ENCODE results near the gene SKI. TPM values are rescaled to one million over a fixed set of nuclear protein-coding genes. Genes with fewer than 3 reads are reported as not detected.

SKI gene
- total and polyA plus RNA-seq, 10 of the 15 experiments (the other 5 are each of a cell fraction or from before 2014, with no cell fraction given) = 0.03 to 14.9 (median 0.96) TPM

DNA sequence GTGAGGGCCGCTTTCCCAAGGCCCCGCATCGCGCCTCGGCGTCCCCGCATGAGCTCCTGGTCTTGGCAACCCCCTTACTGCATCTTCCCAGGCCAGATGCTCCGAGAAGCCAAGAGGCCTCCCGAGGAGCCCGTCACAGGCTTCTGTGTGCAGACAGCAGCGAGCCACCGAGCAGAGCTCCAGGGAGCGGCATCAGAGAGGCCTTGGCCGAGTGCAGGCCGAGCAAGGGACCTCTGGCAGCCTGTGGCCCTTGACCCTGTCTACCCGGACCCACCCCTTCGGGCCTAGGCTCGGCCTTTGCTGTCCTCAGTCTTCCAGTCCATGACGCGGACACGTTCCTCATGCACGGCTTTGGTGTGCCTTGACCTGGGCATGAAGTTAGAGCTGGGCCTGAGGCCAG, 99.7 kb downstream of the SKI start:
- Histone ChIP-seq H3K27me3 (replicated peaks in 1 of 2; ENCODE audit: control insufficient read depth in 2 of 2, insufficient read depth in 2 of 2, low read length in 1 of 2) (no peaks in the 10 kb centered on the region), H3K9me3 (replicated peaks; ENCODE audit: control insufficient read depth, insufficient read depth, low read length) (no peaks in the 10 kb centered on the region; the same call in 2 of the 3 replicates), H3K36me3 (ENCODE audit: control insufficient read depth in 2 of 2, insufficient read depth in 2 of 2, low read length in 1 of 2) (no peaks in the 10 kb centered on the region), H3K4me2 (ENCODE audit: control insufficient read depth, insufficient read depth) (no peak overlapping the region), H3K4me3 (no peak overlapping the region), H4K20me1 (ENCODE audit: control insufficient read depth, insufficient read depth) (no peaks in the 10 kb centered on the region), H3K27ac (ENCODE audit: control insufficient read depth, insufficient read depth) (no peak overlapping the region), H2AFZ (ENCODE audit: control insufficient read depth, low read depth, low read length) (no peak overlapping the region), H3K9ac (ENCODE audit: control insufficient read depth, insufficient read depth, low read length) (no peak overlapping the region), H3K79me2 (ENCODE audit: control insufficient read depth, insufficient read depth, low read length) (no peaks in the 10 kb centered on the region), H3K4me1 (ENCODE audit: control insufficient read depth, insufficient read depth, low read length) (no peaks in the 10 kb centered on the region)
- BruUV-seq (replicated peaks) = no TSS peak
- no peak for TF ChIP-seq NR2C2 (IDR thresholded peaks at IDR 0.05; ENCODE audit: borderline replicate concordance, control insufficient read depth, insufficient read length, low read depth)
- no peak for TF ChIP-seq SUPT20H (IDR thresholded peaks at IDR 0.05; ENCODE audit: borderline replicate concordance, control insufficient read depth, low read depth, low read length)
- TF ChIP-seq CBX3 (IDR thresholded peaks at IDR 0.05; ENCODE audit: borderline replicate concordance, low read depth) = no peak
- intact Hi-C loops (cut with micrococcal nuclease; ENCODE audit: unreplicated experiment) (no loop called here), in situ Hi-C loops (cut with MboI) (no loop called here)
- ChIA-PET CTCF (no interaction called here), POLR2A (no interaction called here), SMC1A (ENCODE audit: uncharacterized antibody, unreplicated experiment) (no interaction called here), RAD21 (ENCODE audit: unreplicated experiment) (no interaction called here)
- FAIRE-seq (no peak), DNase-seq (ENCODE audit: low read depth, low spot score) (no peak), ATAC-seq (no peak)
- 39% methylated on average over 21 of the region's 22 CpGs for WGBS (ENCODE audit: insufficient coverage, insufficient replicate concordance, low lambda C conversion rate, missing lambda C conversion rate)

GRCh38 chr1:2328676-2329455, 100.7 kb downstream of the SKI start:
- no peaks in the 10 kb centered on the region for H3K27me3 ChIP-seq (replicated peaks in 1 of 2; ENCODE audit: control insufficient read depth in 2 of 2, insufficient read depth in 2 of 2, low read length in 1 of 2)
- TF ChIP-seq CBX3 (IDR thresholded peaks at IDR 0.05; ENCODE audit: borderline replicate concordance, low read depth) (no peak), DPF2 (IDR thresholded peaks at IDR 0.05) (no peak), CBFB (IDR thresholded peaks at IDR 0.05; ENCODE audit: low read depth) (no peak), CBX5 (IDR thresholded peaks at IDR 0.05; ENCODE audit: low read depth) (no peak)
- TF ChIP-seq, protein P1, sequence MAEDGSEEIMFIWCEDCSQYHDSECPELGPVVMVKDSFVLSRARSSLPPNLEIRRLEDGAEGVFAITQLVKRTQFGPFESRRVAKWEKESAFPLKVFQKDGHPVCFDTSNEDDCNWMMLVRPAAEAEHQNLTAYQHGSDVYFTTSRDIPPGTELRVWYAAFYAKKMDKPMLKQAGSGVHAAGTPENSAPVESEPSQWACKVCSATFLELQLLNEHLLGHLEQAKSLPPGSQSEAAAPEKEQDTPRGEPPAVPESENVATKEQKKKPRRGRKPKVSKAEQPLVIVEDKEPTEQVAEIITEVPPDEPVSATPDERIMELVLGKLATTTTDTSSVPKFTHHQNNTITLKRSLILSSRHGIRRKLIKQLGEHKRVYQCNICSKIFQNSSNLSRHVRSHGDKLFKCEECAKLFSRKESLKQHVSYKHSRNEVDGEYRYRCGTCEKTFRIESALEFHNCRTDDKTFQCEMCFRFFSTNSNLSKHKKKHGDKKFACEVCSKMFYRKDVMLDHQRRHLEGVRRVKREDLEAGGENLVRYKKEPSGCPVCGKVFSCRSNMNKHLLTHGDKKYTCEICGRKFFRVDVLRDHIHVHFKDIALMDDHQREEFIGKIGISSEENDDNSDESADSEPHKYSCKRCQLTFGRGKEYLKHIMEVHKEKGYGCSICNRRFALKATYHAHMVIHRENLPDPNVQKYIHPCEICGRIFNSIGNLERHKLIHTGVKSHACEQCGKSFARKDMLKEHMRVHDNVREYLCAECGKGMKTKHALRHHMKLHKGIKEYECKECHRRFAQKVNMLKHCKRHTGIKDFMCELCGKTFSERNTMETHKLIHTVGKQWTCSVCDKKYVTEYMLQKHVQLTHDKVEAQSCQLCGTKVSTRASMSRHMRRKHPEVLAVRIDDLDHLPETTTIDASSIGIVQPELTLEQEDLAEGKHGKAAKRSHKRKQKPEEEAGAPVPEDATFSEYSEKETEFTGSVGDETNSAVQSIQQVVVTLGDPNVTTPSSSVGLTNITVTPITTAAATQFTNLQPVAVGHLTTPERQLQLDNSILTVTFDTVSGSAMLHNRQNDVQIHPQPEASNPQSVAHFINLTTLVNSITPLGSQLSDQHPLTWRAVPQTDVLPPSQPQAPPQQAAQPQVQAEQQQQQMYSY (CRISPR knock-in tag; IDR thresholded peaks at IDR 0.05) = no peak
- TF ChIP-seq, protein P2, sequence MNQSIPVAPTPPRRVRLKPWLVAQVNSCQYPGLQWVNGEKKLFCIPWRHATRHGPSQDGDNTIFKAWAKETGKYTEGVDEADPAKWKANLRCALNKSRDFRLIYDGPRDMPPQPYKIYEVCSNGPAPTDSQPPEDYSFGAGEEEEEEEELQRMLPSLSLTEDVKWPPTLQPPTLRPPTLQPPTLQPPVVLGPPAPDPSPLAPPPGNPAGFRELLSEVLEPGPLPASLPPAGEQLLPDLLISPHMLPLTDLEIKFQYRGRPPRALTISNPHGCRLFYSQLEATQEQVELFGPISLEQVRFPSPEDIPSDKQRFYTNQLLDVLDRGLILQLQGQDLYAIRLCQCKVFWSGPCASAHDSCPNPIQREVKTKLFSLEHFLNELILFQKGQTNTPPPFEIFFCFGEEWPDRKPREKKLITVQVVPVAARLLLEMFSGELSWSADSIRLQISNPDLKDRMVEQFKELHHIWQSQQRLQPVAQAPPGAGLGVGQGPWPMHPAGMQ (IDR thresholded peaks at IDR 0.05; ENCODE audit: borderline replicate concordance) = no peak

More at GRCh38 chr1:2328676-2329455, 100.7 kb downstream of the SKI start:
- no TSS peak for BruUV-seq (replicated peaks)
- no peak overlapping the region for H3K4me2 ChIP-seq (ENCODE audit: control insufficient read depth, insufficient read depth)
- no peak overlapping the region for H3K4me3 ChIP-seq
- SMC1A ChIA-PET (ENCODE audit: uncharacterized antibody, unreplicated experiment) = no interaction called here
- no peaks in the 10 kb centered on the region for H3K4me1 ChIP-seq (ENCODE audit: control insufficient read depth, insufficient read depth, low read length)
- RAD21 ChIA-PET (ENCODE audit: unreplicated experiment) = no interaction called here
- H3K9ac ChIP-seq (ENCODE audit: control insufficient read depth, insufficient read depth, low read length) = no peak overlapping the region
- in situ Hi-C loops (cut with MboI) = no loop called here
- 45% methylated on average over 24 of the region's 24 CpGs for WGBS (ENCODE audit: insufficient coverage, insufficient replicate concordance, low lambda C conversion rate, missing lambda C conversion rate)
- H2AFZ ChIP-seq (ENCODE audit: control insufficient read depth, low read depth, low read length) = no peak overlapping the region
- no peaks in the 10 kb centered on the region for H4K20me1 ChIP-seq (ENCODE audit: control insufficient read depth, insufficient read depth)
- no peak for DNase-seq (ENCODE audit: low read depth, low spot score)
- no peaks in the 10 kb centered on the region for H3K79me2 ChIP-seq (ENCODE audit: control insufficient read depth, insufficient read depth, low read length)
- ATAC-seq = no peak
- POLR2A ChIA-PET = no interaction called here
- intact Hi-C loops (cut with micrococcal nuclease; ENCODE audit: unreplicated experiment) = no loop called here
- no peak overlapping the region for H3K27ac ChIP-seq (ENCODE audit: control insufficient read depth, insufficient read depth)
- no peaks in the 10 kb centered on the region; the same call in 2 of the 3 replicates for H3K9me3 ChIP-seq (replicated peaks; ENCODE audit: control insufficient read depth, insufficient read depth, low read length)
- H3K36me3 ChIP-seq (ENCODE audit: control insufficient read depth in 2 of 2, insufficient read depth in 2 of 2, low read length in 1 of 2) = no peaks in the 10 kb centered on the region
- CTCF ChIA-PET = no interaction called here
- no peak for FAIRE-seq
